ENCODE measurements around the gene CBY3. TPM values are rescaled to one million over a fixed set of nuclear protein-coding genes. Genes with fewer than 3 reads are reported as not detected.

Gene CBY3
- not detected in 2 replicates for total RNA-seq

- H3K4me3 ChIP-seq (ENCODE audit: low read depth, low read length), result no peak within 1 kb of the TSS
- DNase-seq (ENCODE audit: low read depth), result peak; percentile 97
- TF ChIP-seq CTCF (conservative IDR thresholded peaks at IDR 0.05; ENCODE audit: low read depth, low read length), result no peak
Observed at GRCh38 chr5:179680780-179681401, at the start of gene CBY3. TSS of gene CBY3 (minus strand) at chr5:179681034. CDS start at chr5:179680918, 116 bp downstream.

GRCh38 chr5:179730356-179730755 is 49.5 kb upstream of the CBY3 start:
- H3K4me3 ChIP-seq (ENCODE audit: low read depth, low read length), result no peak overlapping the region
- no peak for DNase-seq (ENCODE audit: low read depth)
- no peak for TF ChIP-seq CTCF (conservative IDR thresholded peaks at IDR 0.05; ENCODE audit: low read depth, low read length)

GRCh38 chr5:179729727-179730126 is 48.9 kb upstream of the CBY3 start:
- no peak for DNase-seq (ENCODE audit: low read depth)
- TF ChIP-seq CTCF (conservative IDR thresholded peaks at IDR 0.05; ENCODE audit: low read depth, low read length), result no peak
- no peak overlapping the region for H3K4me3 ChIP-seq (ENCODE audit: low read depth, low read length)

GRCh38 chr5:179729303-179729702 is 48.5 kb upstream of the CBY3 start:
- H3K4me3 ChIP-seq (ENCODE audit: low read depth, low read length), result no peak overlapping the region
- no peak for TF ChIP-seq CTCF (conservative IDR thresholded peaks at IDR 0.05; ENCODE audit: low read depth, low read length)
- no peak for DNase-seq (ENCODE audit: low read depth)

- TF ChIP-seq CTCF (conservative IDR thresholded peaks at IDR 0.05; ENCODE audit: low read depth, low read length), result no peak
Observed at GRCh38 chr5:179727106-179727505, 46.3 kb upstream of the CBY3 start.

GRCh38 chr5:179724163-179724562 is 43.3 kb upstream of the CBY3 start:
- no peak overlapping the region for H3K4me3 ChIP-seq (ENCODE audit: low read depth, low read length)
- no peak for DNase-seq (ENCODE audit: low read depth)
- no peak for TF ChIP-seq CTCF (conservative IDR thresholded peaks at IDR 0.05; ENCODE audit: low read depth, low read length)

More at GRCh38 chr5:179727106-179727505, 46.3 kb upstream of the CBY3 start:
- DNase-seq (ENCODE audit: low read depth), result no peak
- H3K4me3 ChIP-seq (ENCODE audit: low read depth, low read length), result no peak overlapping the region

GRCh38 chr5:179720222-179720621 is 39.4 kb upstream of the CBY3 start:
- DNase-seq (ENCODE audit: low read depth), result no peak
- TF ChIP-seq CTCF (conservative IDR thresholded peaks at IDR 0.05; ENCODE audit: low read depth, low read length), result no peak
- no peak overlapping the region for H3K4me3 ChIP-seq (ENCODE audit: low read depth, low read length)

All from epithelial cell of proximal tubule (primary cell).